PFSK-1 (cell line): ENCODE measurements around the gene SMAD3.

Experiments
- FOXP2 ChIP-seq: optimal IDR thresholded peaks from 2 replicates; pipeline ENCODE3; 2011; ENCODE audit warnings: borderline replicate concordance, control low read depth, inconsistent platforms; ENCODE audit not compliant: insufficient read depth; ENCODE audit errors: extremely low read length, extremely low read depth
- POLR2AphosphoS5 ChIP-seq: IDR thresholded peaks from 2 replicates; pipeline ENCODE4 v1.6.1; 2012; ENCODE audit warnings: low read depth, mild to moderate bottlenecking, control low read depth, low read length, moderate library complexity
- REST ChIP-seq, 2 experiments: IDR thresholded peaks; 2 replicates each; pipeline versions ENCODE4 v1.6.1 to v1.8.0; 2011 to 2012; ENCODE audit warnings: low read depth in 2 of 2, low read length in 2 of 2, control low read depth in 1 of 2, inconsistent platforms in 1 of 2, mild to moderate bottlenecking in 1 of 2, moderate library complexity in 1 of 2; ENCODE audit not compliant: insufficient read depth in 1 of 2
- SIN3A ChIP-seq: IDR thresholded peaks from 2 replicates; pipeline ENCODE4 v1.6.1; 2012; ENCODE audit warnings: mild to moderate bottlenecking, low read length, moderate library complexity, borderline replicate concordance; ENCODE audit not compliant: insufficient read depth
- TAF1 ChIP-seq: IDR thresholded peaks from 2 replicates; pipeline ENCODE4 v1.6.1; 2012; ENCODE audit warnings: low read length, control low read depth, borderline replicate concordance; ENCODE audit not compliant: insufficient read depth

Gene SMAD3

GRCh38 chr15:67190813-67191212, 125.4 kb downstream of the SMAD3 start:
- TF ChIP-seq TAF1 (no peak), POLR2AphosphoS5 (no peak), FOXP2 (no peak), REST (IDR thresholded peaks at IDR 0.05; ENCODE audit: insufficient read depth in 1 of 2, low read depth in 2 of 2, low read length in 2 of 2) (no peak), SIN3A (no peak)

GRCh38 chr15:67192185-67192820, 126.9 kb downstream of the SMAD3 start:
- TF ChIP-seq POLR2AphosphoS5 (no peak), REST (IDR thresholded peaks at IDR 0.05; ENCODE audit: insufficient read depth in 1 of 2, low read depth in 2 of 2, low read length in 2 of 2) (no peak), FOXP2 (no peak), TAF1 (no peak), SIN3A (no peak)

GRCh38 chr15:67193223-67193990, 128.0 kb downstream of the SMAD3 start:
- TF ChIP-seq POLR2AphosphoS5 = no peak
- TF ChIP-seq SIN3A = no peak
- TF ChIP-seq REST (IDR thresholded peaks at IDR 0.05; ENCODE audit: insufficient read depth in 1 of 2, low read depth in 2 of 2, low read length in 2 of 2) = no peak
- no peak for TF ChIP-seq FOXP2
- no peak for TF ChIP-seq TAF1

GRCh38 chr15:67194171-67195114, 129.0 kb downstream of the SMAD3 start:
- TF ChIP-seq POLR2AphosphoS5 (no peak), REST (IDR thresholded peaks at IDR 0.05; ENCODE audit: insufficient read depth in 1 of 2, low read depth in 2 of 2, low read length in 2 of 2) (no peak), SIN3A (no peak), FOXP2 (no peak), TAF1 (no peak)
